SK-N-MC (cell line): Measurements from ENCODE around the gene E2F4.

Experiments used
- EZH2 ChIP-seq: fragments of 200-600 bp; sonication (generic); IDR thresholded peaks from one replicate; pipeline ENCODE4 v1.6.1; 2017; ENCODE audit warnings: antibody characterized with exemption
- POLR2AphosphoS5 ChIP-seq: IDR thresholded peaks from 2 replicates; pipeline ENCODE4 v1.6.1; 2012; ENCODE audit warnings: mild to moderate bottlenecking, low read depth, low read length, borderline replicate concordance

GRCh38 chr16:67206129-67206837 lies 14.3 kb downstream of the E2F4 start:
- TF ChIP-seq POLR2AphosphoS5 (no peak), EZH2 (no peak)
